Activated B cell treated with CpG ODN at 0.5 μM for 24 hours (primary cell): ENCODE results near the gene CDYL. TPM values are rescaled to one million over a fixed set of nuclear protein-coding genes. Genes with fewer than 3 reads are reported as not detected.
A peak's percentile ranks its signal among the peaks of the same experiment; 100 is the strongest.

Source experiments
- ATAC-seq: fragments of 200-7000 bp; cut with Tn5 transposase; one replicate; pipeline ENCODE4 v1.10.0; 2021; ENCODE audit warnings: low read depth, mild to moderate bottlenecking, moderate library complexity
- CTCF ChIA-PET: fragments of 350-600 bp; sonication (Branson Sonifier 250); formaldehyde crosslinking; loops from one replicate; lab custom pipeline; 2021; ENCODE audit warnings: antibody characterized with exemption; lab: Charles Lee
- POLR2A ChIA-PET: fragments of 350-600 bp; sonication (Branson Sonifier 250); formaldehyde crosslinking; loops from one replicate; lab custom pipeline; 2021; ENCODE audit warnings: antibody characterized with exemption; lab: Charles Lee
- DNase-seq: peaks from one replicate; pipeline ENCODE4 v3.0.0; 2022
- H3K27ac Mint-ChIP-seq: one replicate; pipeline ENCODE4 v1.8.0; 2020; ENCODE audit warnings: mixed read lengths
- H3K27me3 Mint-ChIP-seq: one replicate; pipeline ENCODE4 v1.8.0; 2021; ENCODE audit warnings: mixed read lengths
- H3K36me3 Mint-ChIP-seq: one replicate; pipeline ENCODE4 v1.8.0; 2021; ENCODE audit warnings: low read depth, mixed read lengths
- H3K4me1 Mint-ChIP-seq: one replicate; pipeline ENCODE4 v1.8.0; 2021; ENCODE audit warnings: mixed read lengths
- H3K4me3 Mint-ChIP-seq: one replicate; pipeline ENCODE4 v1.8.0; 2020; ENCODE audit warnings: mild to moderate bottlenecking, mixed read lengths
- H3K9me3 Mint-ChIP-seq: one replicate; pipeline ENCODE4 v1.8.0; 2020; ENCODE audit warnings: mixed read lengths
- CTCF ChIP-seq: fragments of 200-600 bp; IDR thresholded peaks from one replicate; pipeline ENCODE4 v1.8.0; 2022; ENCODE audit warnings: antibody characterized with exemption, mild to moderate bottlenecking
- intact Hi-C: fragments of 100-400 bp; cut with micrococcal nuclease; formaldehyde crosslinking; loops from one replicate; pipeline ENCODE4 v1.15.1; 2024
- total RNA-seq: library from RNA; stranded (reverse); gene quantifications from 2 replicates; pipeline ENCODE4 v1.2.3, GENCODE V29; 2022

CDYL gene, protein sequence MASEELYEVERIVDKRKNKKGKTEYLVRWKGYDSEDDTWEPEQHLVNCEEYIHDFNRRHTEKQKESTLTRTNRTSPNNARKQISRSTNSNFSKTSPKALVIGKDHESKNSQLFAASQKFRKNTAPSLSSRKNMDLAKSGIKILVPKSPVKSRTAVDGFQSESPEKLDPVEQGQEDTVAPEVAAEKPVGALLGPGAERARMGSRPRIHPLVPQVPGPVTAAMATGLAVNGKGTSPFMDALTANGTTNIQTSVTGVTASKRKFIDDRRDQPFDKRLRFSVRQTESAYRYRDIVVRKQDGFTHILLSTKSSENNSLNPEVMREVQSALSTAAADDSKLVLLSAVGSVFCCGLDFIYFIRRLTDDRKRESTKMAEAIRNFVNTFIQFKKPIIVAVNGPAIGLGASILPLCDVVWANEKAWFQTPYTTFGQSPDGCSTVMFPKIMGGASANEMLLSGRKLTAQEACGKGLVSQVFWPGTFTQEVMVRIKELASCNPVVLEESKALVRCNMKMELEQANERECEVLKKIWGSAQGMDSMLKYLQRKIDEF
- total RNA-seq: 47.5 and 49.8 TPM in 2 replicates

DNA sequence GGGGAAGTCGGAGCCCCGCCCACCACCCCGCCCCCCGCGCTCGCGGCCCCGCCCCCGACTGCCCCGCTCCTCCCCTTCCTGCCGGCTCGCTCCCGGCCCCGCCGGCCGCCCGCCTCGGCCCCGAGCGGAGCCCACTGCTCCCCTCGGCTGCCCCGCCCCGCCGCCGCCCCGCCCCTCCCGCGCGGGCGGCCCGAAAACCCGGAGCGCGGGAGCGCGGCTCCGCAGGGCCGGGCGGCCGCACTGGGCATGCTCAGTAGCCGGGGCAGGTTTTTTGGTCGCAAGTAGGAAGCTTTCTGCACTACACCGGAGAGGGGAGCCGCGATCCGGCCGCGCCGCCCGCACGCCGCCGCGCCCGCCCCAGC lies at the start of gene CDYL:
TSS of gene CDYL (plus strand) at position 274 of the 362 bp plus-strand sequence. CDS start 380 bp downstream, outside the sequence.
- ChIA-PET CTCF (no interaction called here), POLR2A (interaction anchor here (0.5 to 2.8 kb wide), 17 partner anchors 10 to 1883 kb away, joined by 3 to 18 read pairs (median 6); partner anchors contain the start of gene RPP40)
- peak within 1 kb of the TSS; percentile 85 for H3K27ac Mint-ChIP-seq
- peak within 1 kb of the TSS; percentile 90 for H3K4me3 Mint-ChIP-seq
- DNase-seq (peak; percentile 96), ATAC-seq (peak; percentile 77)
- intact Hi-C loops: loop anchor here (1.0 to 10.0 kb wide), 9 partner anchors 69 to 1229 kb away; partner anchors contain the start of genes ECI2, FARS2, LYRM4 and NRN1
- H3K9me3 Mint-ChIP-seq: peaks cover 6% of the 10 kb centered on the region
- H3K27me3 Mint-ChIP-seq: no peaks in the 10 kb centered on the region
- peaks cover 49% of the 10 kb centered on the region for H3K4me1 Mint-ChIP-seq
- TF ChIP-seq CTCF: no peak
- peaks cover 2% of the 10 kb centered on the region for H3K36me3 Mint-ChIP-seq

DNA sequence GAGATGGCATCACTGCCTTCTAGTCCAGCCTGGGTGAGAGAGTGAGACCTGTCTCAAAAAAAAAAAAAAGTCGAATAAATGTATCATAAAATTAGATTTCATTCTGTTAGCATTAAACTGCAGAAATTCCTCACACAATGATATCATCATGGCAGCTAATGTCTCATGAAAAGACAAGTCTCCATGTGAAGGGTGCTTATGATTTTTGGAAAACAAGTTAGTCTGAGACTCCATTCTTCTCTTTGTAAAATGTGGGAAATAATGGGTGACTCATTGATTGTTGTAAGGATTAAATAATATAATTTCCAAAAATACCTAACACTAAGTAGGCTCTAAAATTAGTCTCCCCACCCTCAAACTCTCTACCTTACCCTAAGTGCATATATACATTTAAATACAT lies 49.6 kb upstream of the CDYL start:
- no peaks in the 10 kb centered on the region for H3K9me3 Mint-ChIP-seq
- no peak for TF ChIP-seq CTCF
- H3K36me3 Mint-ChIP-seq: no peaks in the 10 kb centered on the region
- DNase-seq (no peak), ATAC-seq (no peak)
- H3K4me1 Mint-ChIP-seq: no peaks in the 10 kb centered on the region
- H3K27me3 Mint-ChIP-seq: peaks cover 13% of the 10 kb centered on the region
- CTCF ChIA-PET: no interaction called here
- no peak overlapping the region for H3K27ac Mint-ChIP-seq
- POLR2A ChIA-PET: no interaction called here
- intact Hi-C loops: loop anchor here (1.0 kb wide), 1 partner anchor 210 kb away; no protein-coding TSS in a partner anchor
- no peak overlapping the region for H3K4me3 Mint-ChIP-seq

DNA sequence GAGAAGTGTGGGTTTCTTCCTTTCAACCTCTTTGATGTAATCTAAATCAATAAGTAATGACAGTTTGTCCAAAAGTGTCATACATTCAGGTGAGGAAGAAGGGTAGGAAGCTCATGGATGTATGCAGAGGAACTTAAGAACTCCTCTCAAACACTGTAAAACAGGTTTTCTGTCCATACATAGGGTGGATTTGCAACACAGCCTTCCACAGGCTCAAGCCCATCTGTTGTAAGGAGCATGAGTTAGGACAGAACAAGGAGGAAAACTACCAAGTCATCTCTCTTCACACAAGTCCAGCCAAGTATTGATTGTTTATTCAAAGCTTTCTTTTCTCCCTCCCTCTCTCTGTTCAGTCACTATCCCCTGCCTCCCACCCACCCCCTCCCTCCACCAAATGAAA lies 49.0 kb upstream of the CDYL start:
- ATAC-seq: no peak
- H3K9me3 Mint-ChIP-seq: no peaks in the 10 kb centered on the region

DNA sequence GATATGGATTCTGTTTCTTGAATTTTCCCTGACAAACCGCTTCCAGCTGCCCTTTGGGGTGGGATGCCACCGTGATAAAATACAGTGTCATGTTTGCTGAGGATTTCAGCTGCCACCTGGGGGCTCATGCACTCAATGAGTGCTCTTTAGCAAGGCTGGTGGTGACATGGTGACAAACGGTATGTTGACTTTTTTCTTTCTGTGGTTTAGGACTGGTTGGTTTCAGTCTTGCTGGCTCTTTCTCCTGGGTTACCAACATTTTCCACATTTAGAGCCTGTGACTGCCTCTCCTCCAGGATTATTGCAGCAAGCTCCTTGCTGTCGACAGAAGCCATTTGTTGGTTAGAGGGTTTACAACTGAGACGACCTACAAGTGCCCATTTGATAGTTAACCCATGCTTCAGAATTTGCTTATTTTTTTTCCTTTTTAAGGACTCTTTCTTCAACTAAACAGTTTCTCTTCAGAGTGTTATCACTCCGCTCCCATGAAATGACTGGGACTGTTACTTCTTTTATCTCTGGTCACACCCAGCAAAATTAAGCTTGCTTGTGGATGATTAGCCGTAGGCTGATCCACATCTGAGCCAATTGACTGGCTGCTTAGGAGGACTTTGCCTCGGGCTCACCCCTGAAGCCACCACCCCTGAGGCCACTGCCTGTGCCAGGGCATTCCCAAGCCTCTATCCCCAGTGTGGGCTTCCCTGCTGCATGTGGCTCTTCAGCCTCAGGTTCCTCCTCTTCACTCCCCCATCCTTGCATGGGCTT lies 48.4 kb upstream of the CDYL start:
- DNase-seq: no peak
- Mint-ChIP-seq H3K36me3 (no peaks in the 10 kb centered on the region), H3K4me1 (peaks cover 2% of the 10 kb centered on the region), H3K9me3 (no peaks in the 10 kb centered on the region), H3K27ac (no peak overlapping the region), H3K27me3 (peaks cover 13% of the 10 kb centered on the region), H3K4me3 (no peak overlapping the region)
- ChIA-PET POLR2A (no interaction called here), CTCF (no interaction called here)
- TF ChIP-seq CTCF: no peak
- intact Hi-C loops: loop anchor here (1.0 kb wide), 1 partner anchor 208 kb away; no protein-coding TSS in a partner anchor
- no peak for ATAC-seq

More for the DNA sequence above, 49.0 kb upstream of the CDYL start:
- Mint-ChIP-seq H3K27me3 (peaks cover 13% of the 10 kb centered on the region), H3K4me1 (no peaks in the 10 kb centered on the region), H3K27ac (no peak overlapping the region), H3K36me3 (no peaks in the 10 kb centered on the region), H3K4me3 (no peak overlapping the region)
- CTCF ChIA-PET: no interaction called here
- intact Hi-C loops: loop anchor here (1.0 kb wide), 1 partner anchor 209 kb away; no protein-coding TSS in a partner anchor
- POLR2A ChIA-PET: no interaction called here
- DNase-seq: no peak
- TF ChIP-seq CTCF: no peak

DNA sequence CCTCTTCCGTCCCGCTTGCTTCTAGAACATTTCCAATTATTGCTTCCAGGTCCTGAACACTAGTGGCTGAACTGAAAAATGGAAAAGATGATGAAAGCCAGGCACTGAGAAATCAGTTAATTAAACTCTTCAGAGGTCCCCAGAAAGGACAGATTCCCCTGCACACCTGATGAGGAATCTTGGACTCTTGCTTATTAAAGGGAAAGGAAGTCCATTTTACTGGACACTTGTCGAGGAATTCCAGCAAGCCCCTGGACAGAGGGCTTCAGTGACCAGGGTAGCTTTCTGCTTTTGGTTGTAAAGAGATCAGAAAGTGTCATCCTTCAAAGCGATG lies 47.8 kb upstream of the CDYL start:
- H3K4me1 Mint-ChIP-seq: peaks cover 2% of the 10 kb centered on the region
- no peak overlapping the region for H3K4me3 Mint-ChIP-seq
- no peak for TF ChIP-seq CTCF
- ChIA-PET POLR2A (no interaction called here), CTCF (no interaction called here)
- peaks cover 13% of the 10 kb centered on the region for H3K27me3 Mint-ChIP-seq
- H3K27ac Mint-ChIP-seq: no peak overlapping the region
- no peaks in the 10 kb centered on the region for H3K36me3 Mint-ChIP-seq
- ATAC-seq (no peak), DNase-seq (no peak)
- intact Hi-C loops: no loop called here
- no peaks in the 10 kb centered on the region for H3K9me3 Mint-ChIP-seq
